ENCODE results near the gene FIP1L1. TPM values are rescaled to one million over a fixed set of nuclear protein-coding genes. Genes with fewer than 3 reads are reported as not detected.

Gene FIP1L1
- total RNA-seq, 4 donors from 2014 or later: 42.8 to 59.1 (median 49.6) TPM

DNA sequence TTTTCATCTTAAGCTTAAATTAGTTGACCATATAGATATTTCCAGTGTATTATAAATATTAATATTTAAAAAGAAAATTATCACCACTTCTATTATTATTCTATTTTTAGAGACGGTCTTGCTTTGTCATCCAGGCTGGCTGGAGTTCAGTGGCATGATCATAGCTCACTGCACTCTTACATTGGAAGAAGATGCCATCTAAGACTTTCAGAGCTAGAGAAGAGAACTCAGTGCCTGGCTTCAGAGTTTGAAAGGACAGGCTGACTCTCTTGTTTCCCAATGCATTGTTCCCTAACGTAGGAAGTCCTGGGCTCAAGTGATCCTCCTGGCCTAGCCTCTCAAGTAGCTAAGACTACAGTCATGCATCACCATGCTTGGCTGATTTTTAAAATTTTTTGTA is 75.9 kb downstream of the FIP1L1 start:
- no peak for DNase-seq (ENCODE audit: low spot score in 2 of 2)
- TF ChIP-seq, protein P1, sequence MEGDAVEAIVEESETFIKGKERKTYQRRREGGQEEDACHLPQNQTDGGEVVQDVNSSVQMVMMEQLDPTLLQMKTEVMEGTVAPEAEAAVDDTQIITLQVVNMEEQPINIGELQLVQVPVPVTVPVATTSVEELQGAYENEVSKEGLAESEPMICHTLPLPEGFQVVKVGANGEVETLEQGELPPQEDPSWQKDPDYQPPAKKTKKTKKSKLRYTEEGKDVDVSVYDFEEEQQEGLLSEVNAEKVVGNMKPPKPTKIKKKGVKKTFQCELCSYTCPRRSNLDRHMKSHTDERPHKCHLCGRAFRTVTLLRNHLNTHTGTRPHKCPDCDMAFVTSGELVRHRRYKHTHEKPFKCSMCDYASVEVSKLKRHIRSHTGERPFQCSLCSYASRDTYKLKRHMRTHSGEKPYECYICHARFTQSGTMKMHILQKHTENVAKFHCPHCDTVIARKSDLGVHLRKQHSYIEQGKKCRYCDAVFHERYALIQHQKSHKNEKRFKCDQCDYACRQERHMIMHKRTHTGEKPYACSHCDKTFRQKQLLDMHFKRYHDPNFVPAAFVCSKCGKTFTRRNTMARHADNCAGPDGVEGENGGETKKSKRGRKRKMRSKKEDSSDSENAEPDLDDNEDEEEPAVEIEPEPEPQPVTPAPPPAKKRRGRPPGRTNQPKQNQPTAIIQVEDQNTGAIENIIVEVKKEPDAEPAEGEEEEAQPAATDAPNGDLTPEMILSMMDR (IDR thresholded peaks at IDR 0.05): no peak
- no peak for TF ChIP-seq POLR2A (IDR thresholded peaks at IDR 0.05)
- WGBS, 2 donors: 81% methylated on average over 2 of the region's 2 CpGs
- no peak overlapping the region for H3K4me3 ChIP-seq (ENCODE audit: low read depth, poor library complexity, severe bottlenecking)
- intact Hi-C loops (cut with DNase I; ENCODE audit: low total_unique reads): no loop called here

DNA sequence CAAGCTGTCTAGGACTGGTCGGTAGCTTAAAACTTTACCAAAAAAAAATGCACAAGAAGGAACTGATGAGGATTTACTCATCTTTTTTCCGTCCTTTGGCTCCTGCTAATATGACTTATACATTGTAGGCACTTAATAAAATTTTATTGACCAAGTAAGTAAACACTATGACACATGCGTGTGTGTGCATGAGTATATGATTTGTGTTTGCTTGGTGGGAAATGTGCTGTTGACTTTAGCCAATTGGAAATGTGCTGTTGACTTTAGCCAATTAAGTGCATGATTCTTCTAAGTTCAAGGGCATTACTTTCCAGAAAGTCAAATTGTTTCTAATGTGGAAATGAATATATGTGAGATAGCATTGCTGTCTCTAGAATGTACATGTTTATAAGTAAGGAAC is 78.3 kb downstream of the FIP1L1 start:
- intact Hi-C loops (cut with DNase I; ENCODE audit: low total_unique reads): no loop called here

DNA sequence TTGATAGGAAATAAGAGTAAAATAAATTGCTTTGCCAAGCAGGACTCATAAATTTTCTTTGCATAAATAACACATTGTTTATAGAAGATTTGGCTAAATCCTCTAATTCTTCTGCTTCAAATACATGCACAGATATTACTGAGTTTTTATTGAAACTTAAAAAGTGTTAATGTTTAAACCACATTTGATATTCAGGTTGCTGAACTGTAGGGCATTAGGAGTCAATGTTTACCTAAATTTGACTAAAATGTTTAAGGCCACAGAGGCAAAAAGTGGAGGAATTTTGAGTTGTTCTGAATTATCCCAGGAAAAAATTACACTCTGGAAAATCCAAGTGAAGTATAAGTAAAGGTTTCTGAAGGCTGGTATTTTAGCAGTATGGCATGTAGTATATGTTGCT is 78.7 kb downstream of the FIP1L1 start:
- intact Hi-C loops (cut with DNase I; ENCODE audit: low total_unique reads): no loop called here

More for the DNA sequence above, 78.3 kb downstream of the FIP1L1 start:
- TF ChIP-seq, protein P1 (IDR thresholded peaks at IDR 0.05): no peak
- TF ChIP-seq POLR2A (IDR thresholded peaks at IDR 0.05): no peak
- WGBS, 2 donors: 93% methylated on average over 3 of the region's 3 CpGs
- H3K4me3 ChIP-seq (ENCODE audit: low read depth, poor library complexity, severe bottlenecking): no peak overlapping the region
- DNase-seq (ENCODE audit: low spot score in 2 of 2): no peak

DNA sequence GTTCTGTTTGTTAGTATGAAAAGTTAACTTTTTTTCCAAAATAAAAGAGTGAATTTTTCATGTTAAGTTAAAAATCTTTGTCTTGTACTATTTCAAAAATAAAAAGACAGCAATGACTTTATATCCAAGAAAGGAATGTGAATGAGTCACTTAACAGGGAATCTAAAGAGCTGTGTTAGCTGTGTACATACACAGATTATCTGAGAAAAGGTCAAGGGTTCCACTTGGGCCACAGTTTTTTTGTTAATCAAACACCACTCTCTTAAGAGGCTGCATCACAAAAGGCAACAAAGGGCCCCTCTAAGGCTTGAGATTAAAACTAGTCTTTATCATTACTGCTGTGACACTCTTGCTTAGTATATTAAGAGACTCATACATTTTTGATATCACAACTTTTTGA is 82.1 kb downstream of the FIP1L1 start:
- H3K4me3 ChIP-seq (ENCODE audit: low read depth, poor library complexity, severe bottlenecking): no peak overlapping the region
- no peak for TF ChIP-seq POLR2A (IDR thresholded peaks at IDR 0.05)
- TF ChIP-seq, protein P1 (IDR thresholded peaks at IDR 0.05): no peak
- intact Hi-C loops (cut with DNase I; ENCODE audit: low total_unique reads): no loop called here
- DNase-seq (ENCODE audit: low spot score in 2 of 2): no peak

More for the DNA sequence above, 78.7 kb downstream of the FIP1L1 start:
- TF ChIP-seq, protein P1 (IDR thresholded peaks at IDR 0.05): no peak
- no peak for TF ChIP-seq POLR2A (IDR thresholded peaks at IDR 0.05)
- no peak for DNase-seq (ENCODE audit: low spot score in 2 of 2)
- H3K4me3 ChIP-seq (ENCODE audit: low read depth, poor library complexity, severe bottlenecking): no peak overlapping the region

DNA sequence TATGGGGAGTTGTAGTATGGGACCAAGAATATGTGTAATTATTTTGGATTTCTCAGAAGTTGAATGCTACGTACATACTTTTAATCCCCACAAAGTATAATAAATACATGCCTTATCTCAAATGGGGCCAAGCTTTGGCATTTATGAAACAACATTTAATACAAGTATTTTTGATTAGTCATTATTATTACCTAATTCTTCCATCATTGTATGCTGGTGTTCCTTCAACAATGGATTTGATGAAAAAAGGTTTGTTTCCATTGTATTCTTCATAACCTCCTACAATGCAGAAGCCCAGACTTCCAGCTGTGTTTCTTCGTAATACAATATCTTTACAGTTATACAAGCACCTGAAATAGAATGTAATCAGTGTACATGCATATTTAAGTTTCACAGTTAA is 83.8 kb downstream of the FIP1L1 start:
- intact Hi-C loops (cut with DNase I; ENCODE audit: low total_unique reads): no loop called here
- 94 to 99% methylated on average over 2 of the region's 2 CpGs for WGBS, 2 donors
- TF ChIP-seq, protein P1 (IDR thresholded peaks at IDR 0.05): no peak
- no peak for TF ChIP-seq POLR2A (IDR thresholded peaks at IDR 0.05)
- no peak overlapping the region for H3K4me3 ChIP-seq (ENCODE audit: low read depth, poor library complexity, severe bottlenecking)
- DNase-seq (ENCODE audit: low spot score in 2 of 2): no peak

DNA sequence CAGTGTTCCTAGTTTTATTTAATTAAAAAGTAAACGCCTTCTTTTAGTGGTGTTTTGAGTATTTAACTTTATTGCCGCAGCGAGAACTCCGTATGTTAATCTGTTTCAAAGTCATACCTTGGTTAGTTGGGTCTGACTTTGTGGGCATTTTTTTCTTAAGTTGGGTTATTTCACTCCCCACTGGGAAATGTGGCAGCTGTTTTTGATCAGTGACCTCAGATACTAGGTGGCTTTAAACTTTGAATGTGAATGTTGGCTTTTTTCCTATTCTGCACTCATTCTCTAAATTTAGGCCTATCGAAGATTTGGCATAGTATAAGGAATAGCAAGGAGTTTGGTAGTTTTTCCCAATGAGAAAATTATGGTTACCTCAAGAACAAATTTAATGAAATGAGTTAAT is 85.9 kb downstream of the FIP1L1 start:
- TF ChIP-seq POLR2A (IDR thresholded peaks at IDR 0.05): no peak
- TF ChIP-seq, protein P1 (IDR thresholded peaks at IDR 0.05): no peak
- WGBS, 2 donors: 84 to 88% methylated on average over 5 of the region's 5 CpGs

More for the DNA sequence above, 85.9 kb downstream of the FIP1L1 start:
- intact Hi-C loops (cut with DNase I; ENCODE audit: low total_unique reads): no loop called here
- DNase-seq (ENCODE audit: low spot score in 2 of 2): no peak
- no peak overlapping the region for H3K4me3 ChIP-seq (ENCODE audit: low read depth, poor library complexity, severe bottlenecking)
